G401 (cell line): ENCODE measurements around the gene TARBP1. TPM values are rescaled to one million over a fixed set of nuclear protein-coding genes. Genes with fewer than 3 reads are reported as not detected.
"Not testable (repeated sequence)": the region's sequence is repeated elsewhere in the genome, so short reads cannot be mapped to it uniquely, and the experiment has no call there.

Source experiments
- DNase-seq: peaks from one replicate; pipeline ENCODE4 v3.0.0-alpha.2; 2015; ENCODE audit warnings: low spot score
- in situ Hi-C: cut with HindIII; loops from 2 replicates; pipeline ENCODE4 v1.10.0; 2016; ENCODE audit warnings: low sequenced_read_pairs, mixed read lengths
- total RNA-seq: library from RNA; depleted of rRNA; stranded (reverse); fragments of >200 nt; shearing (Covaris generic); gene quantifications from 2 replicates; pipeline ENCODE4 v1.2.3, GENCODE V29; 2014

TARBP1 gene
- total RNA-seq, 1 experiment from 2014 or later: 21.7 TPM

DNA sequence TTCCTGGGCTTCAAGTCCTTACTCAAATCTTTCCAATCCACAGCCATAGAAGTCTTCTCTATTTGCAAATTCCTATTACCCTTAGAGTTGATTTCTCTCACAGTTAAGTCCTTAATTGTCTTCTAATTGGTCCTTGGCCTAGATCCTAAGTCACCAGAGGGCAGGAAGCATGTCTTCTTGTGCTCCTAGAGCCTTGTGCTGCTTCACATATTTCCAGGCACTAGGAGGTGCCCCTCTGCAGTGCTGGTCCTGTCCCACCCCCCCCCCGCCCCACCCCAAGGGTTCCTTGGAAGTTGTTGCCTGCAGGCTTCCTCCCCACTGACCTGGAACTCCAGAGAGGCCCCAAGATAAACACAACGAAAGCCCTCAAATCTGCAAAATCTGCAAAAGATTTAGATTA, 28.1 kb upstream of the TARBP1 start:
- no peak for DNase-seq
- in situ Hi-C loops: loop anchor here (10.0 kb wide), 1 partner anchor 568 kb away; no protein-coding TSS in a partner anchor

DNA sequence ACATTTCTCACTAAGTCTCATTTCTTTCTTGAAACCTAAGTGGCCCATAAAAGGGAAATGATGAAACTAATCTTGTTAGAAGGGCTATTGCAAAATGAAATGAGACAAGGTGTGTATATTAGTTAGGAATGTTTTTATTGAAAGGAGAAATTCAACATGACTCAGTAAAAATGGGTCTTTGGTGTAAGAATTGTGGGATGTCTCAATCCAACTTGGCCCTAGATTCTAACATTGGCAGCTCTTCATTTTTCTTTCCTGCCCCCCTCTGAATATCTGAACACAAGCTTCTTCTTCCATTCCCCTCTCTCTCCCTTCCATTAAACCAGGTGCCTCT, 26.8 kb upstream of the TARBP1 start:
- no peak for DNase-seq
- in situ Hi-C loops: loop anchor here (10.0 kb wide), 1 partner anchor 569 kb away; no protein-coding TSS in a partner anchor

DNA sequence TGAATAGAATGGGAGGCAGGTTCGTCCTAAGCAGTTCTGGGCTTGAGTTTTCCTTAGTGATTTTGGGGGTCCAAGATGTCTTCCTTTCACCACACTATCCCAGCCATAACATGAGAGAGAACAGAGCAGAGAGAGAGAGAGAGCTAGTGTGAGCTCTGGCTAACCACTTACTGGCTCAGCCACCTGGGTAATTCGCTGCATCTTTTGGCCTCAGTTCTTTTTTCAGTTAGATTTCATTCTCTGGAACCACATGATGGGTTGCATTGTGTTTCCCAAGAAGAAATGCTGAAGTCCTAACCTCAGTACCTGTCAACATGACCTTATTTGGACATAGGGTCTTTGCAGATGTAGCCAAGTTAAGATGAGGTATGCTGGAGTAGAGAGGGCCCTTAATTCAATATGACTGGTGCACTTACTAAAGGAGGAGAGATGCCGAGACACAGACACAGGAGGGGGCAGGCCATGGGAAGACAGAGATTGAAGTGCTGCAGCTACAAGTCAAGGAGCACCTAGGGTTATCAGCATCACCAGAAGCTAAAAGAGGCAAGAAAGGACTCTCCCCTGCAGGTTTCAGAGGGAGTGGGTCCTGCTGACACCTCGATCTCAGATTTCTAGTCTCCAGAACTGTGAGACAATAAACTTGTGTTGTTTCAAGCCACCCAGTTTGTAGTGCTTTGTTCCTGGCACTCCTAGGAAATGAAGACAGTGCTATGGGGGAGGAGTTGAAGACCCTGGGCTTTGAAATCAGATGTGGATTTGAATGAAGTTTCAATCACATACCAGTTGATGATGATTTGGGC, 26.2 kb upstream of the TARBP1 start:
- in situ Hi-C loops: loop anchor here (10.0 kb wide), 1 partner anchor 570 kb away; no protein-coding TSS in a partner anchor
- DNase-seq: no peak

DNA sequence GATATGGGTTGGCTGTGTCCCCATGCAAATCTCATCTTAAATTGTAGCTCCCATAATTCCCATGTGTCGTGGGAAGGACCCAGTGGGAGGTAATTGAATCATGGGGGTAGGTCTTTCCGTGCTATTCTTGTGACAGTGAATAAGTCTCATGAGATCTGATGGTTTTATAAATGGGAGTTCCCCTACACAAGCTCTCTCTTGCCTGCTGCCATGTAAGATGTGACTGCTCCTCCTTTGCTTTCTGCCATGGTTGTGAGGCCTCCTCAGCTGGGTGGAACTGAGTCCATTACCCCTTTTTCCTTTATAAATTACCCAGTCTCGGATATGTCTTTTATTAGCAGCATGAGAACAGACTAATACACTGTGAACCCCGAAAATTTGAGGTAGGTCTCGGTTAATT, 25.3 kb upstream of the TARBP1 start:
- in situ Hi-C loops: loop anchor here (10.0 kb wide), 1 partner anchor 571 kb away; no protein-coding TSS in a partner anchor

DNA sequence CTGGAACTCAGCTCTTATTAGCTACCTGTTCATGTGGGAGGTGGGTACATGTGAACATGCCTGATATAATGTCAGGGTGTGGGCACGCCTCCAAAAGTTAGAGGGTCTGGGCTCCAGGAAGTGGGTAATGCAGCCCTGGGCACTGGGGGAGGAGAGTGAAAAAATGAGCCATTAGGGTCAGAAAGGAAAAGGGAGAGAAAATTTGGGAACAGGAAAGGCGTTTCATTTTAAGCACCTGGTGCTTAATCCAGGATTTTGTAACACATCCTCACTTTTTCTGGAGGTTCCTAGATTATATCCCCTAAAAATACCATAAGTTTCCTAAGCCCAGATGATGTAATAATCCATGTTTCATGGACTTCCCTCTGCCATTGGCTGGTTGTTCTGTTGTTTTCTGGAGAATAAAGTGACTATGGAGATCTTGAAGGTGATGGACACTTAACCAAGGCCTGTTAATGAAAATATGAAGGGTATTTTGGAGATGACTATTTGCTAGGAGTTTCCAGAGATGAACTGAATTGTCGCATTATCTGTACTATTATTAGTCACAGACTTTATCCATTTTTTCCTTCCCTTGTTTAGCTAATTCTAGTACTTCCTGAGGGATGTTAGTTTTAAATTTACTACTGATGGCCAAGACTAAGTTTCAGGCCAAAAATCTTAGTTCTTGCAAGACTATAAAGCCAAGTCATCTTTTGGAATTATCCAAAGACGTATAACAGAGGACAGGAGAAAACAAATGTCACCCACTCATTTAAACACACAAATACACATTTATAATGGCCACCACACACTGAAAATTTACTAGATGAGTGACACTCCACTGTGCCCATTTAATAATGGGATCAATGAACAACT, 24.4 kb upstream of the TARBP1 start:
- in situ Hi-C loops: loop anchor here (10.0 kb wide), 1 partner anchor 571 kb away; no protein-coding TSS in a partner anchor

More for the DNA sequence above, 25.3 kb upstream of the TARBP1 start:
- not testable (repeated sequence) for DNase-seq

DNA sequence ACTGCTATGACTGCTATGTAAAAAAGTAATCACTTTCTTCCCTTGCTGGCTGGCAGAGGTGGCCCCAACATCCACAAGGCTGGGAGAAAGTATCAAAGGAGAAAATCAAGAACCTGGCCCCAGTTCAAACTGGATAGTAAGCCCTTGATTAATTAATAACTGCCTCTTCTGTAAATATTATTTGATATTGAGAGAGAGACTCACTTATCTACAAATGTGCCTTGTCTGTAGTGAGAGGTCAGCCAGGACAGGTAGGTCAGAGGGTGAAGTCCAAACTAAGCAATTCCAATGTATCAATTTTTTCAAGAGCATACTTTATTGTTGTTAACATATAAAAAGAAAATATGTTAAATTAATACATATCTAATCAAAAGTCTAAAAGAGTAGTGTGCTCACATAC, 23.8 kb upstream of the TARBP1 start:
- DNase-seq: no peak
- in situ Hi-C loops: loop anchor here (10.0 kb wide), 1 partner anchor 572 kb away; no protein-coding TSS in a partner anchor

More for the DNA sequence above, 24.4 kb upstream of the TARBP1 start:
- DNase-seq: no peak

DNA sequence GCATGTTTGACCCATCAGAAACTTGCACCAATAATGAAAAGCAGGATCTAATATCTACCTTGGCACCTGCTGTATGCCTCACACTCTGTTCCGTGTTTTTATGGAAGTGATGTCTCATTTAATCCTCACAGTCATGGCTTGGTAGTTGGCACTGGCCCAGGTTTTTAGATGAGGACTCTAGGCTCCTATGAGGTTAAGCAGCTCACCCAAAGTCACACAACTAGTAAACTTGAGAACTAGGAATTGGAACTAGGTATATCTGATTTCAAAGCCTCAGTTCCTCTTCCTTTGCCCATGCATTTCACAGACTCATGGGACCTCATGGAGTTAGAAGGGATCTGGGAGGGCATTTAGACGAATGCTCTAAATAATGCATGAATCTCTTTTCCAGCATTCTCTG, 21.3 kb upstream of the TARBP1 start:
- DNase-seq: no peak
- in situ Hi-C loops: loop anchor here (10.0 kb wide), 1 partner anchor 575 kb away; no protein-coding TSS in a partner anchor

DNA sequence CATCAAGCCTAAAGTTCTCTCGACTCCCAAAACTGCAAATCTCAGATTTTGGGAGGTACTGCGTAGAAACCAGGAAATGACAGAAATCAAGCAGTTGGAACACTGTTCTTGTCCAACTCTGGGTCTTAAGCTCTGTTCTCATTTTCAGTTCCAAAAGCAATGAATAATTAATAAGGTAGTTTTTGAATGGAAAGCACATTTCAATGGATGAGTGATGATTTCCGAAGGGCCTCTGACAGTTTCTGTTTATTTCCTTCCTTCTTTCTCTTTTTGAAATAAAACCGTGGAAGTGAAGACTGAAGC, 20.9 kb upstream of the TARBP1 start:
- in situ Hi-C loops: loop anchor here (10.0 kb wide), 1 partner anchor 575 kb away; no protein-coding TSS in a partner anchor
- DNase-seq: no peak

DNA sequence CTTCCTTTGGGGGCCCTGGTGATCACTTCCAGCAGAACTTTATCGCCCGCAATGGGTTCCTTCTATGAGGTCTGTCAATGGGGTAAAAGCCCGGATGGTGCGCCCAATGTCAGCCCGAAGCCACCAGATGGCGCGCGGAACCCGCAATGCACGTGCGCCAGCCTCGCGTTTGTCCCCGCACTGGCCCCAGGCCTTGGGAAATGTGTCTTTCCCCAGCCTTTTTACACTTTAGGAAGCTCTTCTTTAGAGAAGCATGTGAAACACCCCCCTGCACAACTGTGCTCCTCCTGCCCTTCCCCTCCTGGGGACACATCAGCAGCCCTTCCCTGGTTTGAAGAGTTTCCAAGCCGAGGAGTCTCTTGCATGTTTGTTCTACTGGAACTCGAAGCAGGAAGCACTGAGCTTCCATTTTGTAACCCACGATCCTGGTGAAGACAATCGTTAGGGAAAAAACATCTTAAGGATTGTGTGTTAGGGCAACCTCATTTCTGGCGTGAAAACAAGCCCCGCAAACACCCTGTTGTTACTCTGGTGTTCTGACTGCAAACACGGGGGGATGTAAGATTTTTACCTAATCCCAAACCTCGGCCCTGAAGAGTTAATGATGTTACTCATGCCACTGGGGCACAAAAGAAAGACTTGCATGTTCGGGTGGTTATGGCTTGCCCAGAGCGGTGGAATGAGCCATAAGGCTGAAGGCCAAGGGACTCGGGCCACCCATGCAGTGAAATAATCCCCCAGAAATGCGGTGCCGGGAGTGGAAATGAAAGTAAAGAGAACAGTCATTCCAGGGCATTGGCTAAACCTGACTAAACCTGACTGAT, 20.4 kb upstream of the TARBP1 start:
- peak; percentile 87 for DNase-seq
- in situ Hi-C loops: no loop called here

DNA sequence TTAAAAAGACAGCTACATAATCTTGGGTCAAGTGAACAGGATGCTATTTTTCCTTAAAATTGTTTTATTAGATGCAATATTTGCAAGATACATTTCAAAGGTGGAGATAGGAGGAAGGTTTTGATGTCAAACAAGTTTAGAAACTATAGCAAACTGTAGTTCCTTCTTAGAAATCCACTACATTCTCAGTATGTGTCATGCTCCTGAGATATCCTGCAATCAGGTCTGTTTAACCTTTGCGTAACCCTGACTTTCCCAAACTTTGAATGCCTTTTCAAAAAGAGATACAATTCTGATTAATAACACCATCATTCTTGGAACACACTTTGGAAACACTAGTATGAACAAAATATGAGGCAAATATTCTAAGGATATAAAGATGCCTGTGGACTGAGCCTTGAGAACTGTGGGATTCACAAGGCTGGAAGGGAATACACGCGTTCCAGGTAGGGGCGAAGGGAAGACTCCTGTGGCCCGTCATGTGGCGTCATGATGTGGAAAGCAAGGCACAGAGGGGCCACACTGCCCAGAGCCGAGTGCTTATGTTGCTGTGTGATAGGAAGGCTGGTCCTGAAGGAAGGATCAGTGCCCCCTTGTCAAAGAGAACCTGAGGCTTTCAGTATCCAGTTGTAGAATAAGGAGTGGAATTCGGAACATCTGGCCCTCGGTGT, 19.6 kb upstream of the TARBP1 start:
- no peak for DNase-seq
- in situ Hi-C loops: no loop called here

DNA sequence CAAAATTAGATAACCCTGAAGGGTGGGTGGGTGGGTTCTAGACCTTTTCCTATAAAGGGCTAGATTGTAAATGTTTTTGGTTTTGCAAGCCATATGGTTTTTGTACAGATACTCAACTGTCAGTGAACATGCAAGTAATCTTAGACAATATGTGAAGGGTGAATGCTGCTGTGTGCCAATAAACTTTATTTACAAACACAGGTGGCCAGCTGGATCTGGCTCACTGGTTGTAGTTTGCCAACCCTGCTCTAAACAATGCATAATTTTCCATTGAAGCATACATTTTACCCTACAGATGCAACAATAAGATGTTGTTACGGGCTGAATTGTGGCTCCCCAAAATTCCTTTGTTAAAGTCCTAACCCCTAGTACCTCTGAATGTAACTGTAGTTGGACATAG, 18.6 kb upstream of the TARBP1 start:
- in situ Hi-C loops: no loop called here
- DNase-seq: no peak

DNA sequence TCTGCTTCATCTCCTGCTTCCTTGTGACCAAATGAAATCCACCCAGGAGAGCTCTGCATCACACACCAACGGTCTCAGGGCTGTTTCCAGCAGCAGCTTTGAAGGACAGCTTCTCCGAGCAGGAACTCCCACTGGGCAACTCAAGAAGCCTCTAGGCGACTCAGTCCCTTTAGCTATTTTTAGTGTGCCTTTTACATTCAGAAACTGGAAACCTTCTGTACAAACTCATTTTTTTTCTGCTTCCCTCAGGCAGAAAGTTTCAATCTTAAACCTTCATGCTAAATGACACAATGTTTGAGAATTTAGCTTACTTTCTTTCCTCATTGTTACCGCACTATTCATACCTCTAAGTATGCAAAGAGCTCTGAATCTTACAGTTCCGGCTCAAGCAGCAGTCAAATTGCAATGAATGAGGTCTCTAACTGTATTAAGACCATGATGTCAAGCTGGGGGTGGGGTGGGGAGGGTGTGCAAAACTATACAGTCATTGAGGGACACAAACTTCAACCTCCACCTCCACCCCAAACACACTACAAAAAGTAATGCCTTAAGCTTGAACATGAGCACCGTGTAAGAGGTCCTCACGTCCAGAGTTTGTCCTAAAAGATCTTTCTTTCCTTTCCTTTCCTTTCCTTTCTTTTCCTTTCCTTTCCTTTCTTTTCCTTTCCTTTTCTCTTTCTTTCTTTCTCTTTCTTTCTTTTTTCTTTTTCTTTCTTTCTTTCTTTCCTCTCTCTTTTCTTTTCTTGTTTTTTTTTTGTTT, 16.4 kb upstream of the TARBP1 start:
- no peak for DNase-seq
- in situ Hi-C loops: no loop called here

DNA sequence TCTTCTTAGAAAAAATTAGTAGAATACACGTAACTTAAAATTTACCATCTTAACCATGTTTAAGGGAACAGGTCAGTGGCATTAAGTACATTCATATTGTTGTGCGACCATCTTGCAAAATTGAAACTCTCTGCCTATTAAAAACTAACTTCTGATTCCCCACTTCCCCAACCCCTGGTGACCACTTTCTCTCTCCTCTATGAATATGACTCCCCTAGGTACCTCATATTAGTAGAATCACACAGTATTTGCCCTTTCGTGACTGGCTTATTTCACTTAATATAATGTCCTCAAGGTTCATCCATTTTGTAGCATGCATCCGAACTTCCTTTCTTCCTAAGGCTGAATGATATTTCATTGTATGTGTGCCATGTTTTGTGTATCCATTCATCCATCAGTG, 15.1 kb upstream of the TARBP1 start:
- in situ Hi-C loops: no loop called here
- DNase-seq: no peak

DNA sequence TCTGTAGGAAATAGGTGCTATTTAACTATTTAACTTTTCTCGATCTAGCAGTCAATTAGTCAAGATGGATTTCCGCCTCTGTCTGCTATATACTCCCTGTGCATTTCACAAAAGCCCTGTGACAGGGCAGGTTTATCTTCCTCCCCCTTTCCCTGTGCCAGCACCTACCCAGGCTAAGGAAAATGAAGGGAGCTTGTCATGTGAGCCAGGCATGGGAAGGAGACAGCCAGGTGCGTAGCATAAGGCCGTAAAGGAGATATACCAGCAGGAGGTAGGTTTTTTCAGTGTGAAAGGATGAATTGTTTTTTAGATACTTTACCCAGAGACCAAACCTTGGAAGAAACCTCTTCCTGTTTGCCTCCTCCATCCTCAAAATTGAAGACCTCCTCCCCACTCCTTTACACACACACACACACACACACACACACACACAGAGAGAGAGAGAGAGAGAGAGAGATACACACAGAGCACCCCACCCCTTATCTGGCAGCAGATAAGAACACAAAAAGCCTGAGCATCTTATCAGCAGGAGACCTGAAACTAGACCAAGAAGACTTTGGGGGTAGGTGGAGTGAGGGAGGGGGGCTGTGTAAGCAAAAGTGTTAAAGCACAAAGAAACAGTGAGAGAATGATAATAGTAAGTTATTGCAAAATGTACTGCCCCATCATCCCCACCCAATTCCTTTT, 12.0 kb upstream of the TARBP1 start:
- in situ Hi-C loops: no loop called here

DNA sequence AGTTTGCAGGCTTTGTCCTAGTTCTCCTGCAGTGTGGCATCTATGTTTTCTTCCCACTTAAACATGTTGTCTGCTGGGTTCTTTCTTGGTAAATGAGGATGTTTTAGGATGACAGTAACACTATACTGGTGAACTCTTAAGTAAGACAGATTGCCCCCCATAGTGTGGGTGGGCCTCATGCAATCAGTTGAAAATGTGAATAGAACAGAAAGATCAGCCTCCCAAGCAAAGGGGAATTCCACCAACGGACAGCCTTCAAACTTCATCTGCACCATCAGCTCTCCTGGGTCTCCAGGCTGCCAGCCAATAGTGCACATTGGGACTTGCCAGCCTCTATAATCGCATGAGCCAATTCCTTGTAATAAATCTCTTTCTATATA, 10.7 kb upstream of the TARBP1 start:
- DNase-seq: no peak
- in situ Hi-C loops: no loop called here

More for the DNA sequence above, 12.0 kb upstream of the TARBP1 start:
- DNase-seq: no peak

DNA sequence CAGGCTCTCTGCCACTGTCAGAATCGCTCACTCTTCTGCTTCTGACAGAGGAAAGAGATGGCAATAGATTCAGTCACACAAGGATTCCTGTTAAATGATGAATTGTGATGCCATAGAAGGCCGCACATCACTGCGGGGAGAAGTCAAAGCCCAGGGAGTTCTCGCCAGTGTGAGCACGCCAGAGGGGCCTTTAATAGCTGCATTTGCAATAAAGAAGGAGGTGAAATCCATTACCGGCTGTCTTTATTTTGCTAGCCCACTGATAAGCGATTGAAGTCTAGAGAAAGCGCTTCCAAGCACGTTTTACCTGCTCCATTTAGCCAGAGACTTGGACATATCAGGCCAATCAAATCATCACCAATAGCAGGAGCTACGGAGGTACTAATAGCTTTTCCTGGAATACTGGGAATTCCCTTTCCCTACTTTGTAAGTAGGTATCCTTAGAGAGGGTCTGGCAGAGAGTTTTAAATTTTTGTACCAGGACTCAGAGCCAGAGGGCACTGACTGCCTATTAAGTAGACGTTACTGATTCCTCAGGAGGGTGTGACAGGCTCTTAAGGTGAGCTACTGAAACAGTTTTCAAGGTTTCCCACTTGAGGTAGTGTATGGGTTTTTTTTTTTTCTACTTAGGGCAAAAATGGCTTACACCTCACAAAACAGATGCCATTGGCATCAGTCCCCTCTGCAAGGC, 10.2 kb upstream of the TARBP1 start:
- DNase-seq: no peak
- in situ Hi-C loops: no loop called here
